Endothelial cell of hepatic sinusoid (primary cell): Measurements from ENCODE around the gene PPP2R2B.
"Not testable (repeated sequence)": the region's sequence is repeated elsewhere in the genome, so short reads cannot be mapped to it uniquely, and the experiment has no call there.

Experiments used
- in situ Hi-C: cut with HindIII; loops from 2 replicates; pipeline ENCODE4 v1.10.0; 2017; ENCODE audit warnings: low sequenced_read_pairs

The PPP2R2B gene

DNA sequence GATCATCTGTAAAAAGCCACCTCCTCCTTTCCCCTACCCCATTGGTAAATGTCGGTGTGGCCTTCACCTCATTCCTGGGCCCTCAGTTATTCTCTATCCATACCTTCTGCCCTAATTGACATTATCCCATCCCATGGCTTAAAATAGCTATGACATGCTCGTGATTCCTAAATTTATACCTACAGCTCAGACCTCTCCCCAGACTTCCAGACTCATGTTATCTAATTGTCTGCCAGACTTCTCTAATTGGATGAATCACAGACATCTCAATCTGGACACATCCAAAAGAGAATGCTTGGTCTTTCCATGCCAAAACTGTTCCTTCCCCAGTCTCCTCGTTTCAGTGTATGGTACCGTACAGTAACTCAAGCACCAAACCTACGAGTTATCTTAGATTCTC is 249.6 kb downstream of the PPP2R2B start:
- in situ Hi-C loops: no loop called here

DNA sequence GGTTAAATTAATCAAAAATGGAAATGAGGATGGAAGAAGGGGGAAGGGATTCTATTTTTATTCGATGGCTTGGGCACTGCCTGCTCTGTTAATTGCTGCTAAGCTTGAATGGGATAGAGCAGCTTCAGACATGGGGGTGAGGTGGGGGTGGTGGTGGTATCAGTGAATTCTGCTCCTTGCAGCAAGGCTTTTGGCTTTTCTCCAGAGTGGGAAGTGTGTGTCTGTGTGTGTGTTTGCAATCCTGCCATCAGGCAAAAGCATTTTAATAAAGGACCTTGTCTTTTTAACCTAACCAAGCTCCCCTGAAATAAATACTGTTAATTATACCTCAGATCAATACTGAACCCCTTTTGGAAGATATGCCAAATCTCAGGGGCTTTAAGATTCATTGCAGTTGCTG is 251.6 kb downstream of the PPP2R2B start:
- in situ Hi-C loops: no loop called here

DNA sequence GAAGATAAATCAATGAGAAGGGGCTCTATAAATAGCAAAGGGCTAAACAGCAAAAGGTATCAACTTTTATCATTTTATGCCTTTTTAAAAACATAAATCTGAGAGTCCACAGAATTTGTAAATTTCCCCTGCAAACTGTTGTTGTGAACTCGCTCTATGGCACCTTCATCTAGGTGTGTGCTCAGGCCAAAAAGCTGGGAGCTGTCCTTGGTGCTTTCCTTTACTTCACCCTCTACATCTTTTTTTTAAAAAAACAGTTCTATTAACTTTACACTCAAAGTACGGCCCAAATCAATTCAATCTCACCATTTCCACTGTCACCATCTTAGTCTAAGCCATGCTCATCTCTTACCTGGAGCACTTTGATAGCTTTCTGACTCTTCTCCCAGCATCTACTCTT is 254.4 kb downstream of the PPP2R2B start:
- in situ Hi-C loops: no loop called here

GRCh38 chr5:146623666-146624065 is 254.9 kb downstream of the PPP2R2B start:
- in situ Hi-C loops: no loop called here

DNA sequence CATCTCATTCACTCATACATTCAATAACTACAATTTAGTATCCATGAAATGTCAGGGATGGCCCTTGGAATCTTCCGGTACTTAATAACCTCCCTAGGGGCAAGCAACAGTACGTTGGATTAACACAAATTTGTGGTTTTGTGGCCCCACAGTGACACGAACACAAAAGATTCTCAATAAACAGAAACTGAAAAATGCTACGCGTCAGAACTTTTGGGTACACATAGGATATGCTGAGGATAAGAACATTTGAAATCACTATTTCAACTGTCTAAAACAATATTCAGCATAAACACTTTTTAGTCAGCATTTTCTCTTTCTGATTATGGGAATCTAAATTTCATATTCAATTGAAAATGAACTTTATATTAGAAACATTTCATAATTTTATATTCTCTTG is 255.5 kb downstream of the PPP2R2B start:
- in situ Hi-C loops: no loop called here

GRCh38 chr5:146622391-146622790 is 256.2 kb downstream of the PPP2R2B start:
- in situ Hi-C loops: no loop called here

DNA sequence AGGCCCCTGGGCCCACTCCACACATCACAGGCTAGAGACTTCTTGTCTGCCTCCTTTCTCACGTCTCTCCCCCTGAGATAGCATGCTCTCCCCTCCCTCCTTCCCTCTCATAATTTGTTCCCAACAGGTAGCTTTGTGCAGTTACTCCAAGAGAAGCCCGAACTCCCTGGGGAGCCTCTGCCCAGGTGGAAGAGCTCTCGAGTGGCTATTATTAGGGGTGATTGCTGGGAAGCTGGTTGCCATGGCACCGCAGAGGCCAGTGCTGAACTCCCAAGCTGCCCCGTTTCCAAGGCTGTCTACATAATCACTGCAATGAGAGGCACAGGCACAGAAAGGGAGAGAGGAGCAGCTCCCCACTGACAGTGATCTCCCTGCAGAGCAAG is 257.9 kb downstream of the PPP2R2B start:
- in situ Hi-C loops: no loop called here

GRCh38 chr5:146620031-146620668 is 258.4 kb downstream of the PPP2R2B start:
- in situ Hi-C loops: no loop called here

DNA sequence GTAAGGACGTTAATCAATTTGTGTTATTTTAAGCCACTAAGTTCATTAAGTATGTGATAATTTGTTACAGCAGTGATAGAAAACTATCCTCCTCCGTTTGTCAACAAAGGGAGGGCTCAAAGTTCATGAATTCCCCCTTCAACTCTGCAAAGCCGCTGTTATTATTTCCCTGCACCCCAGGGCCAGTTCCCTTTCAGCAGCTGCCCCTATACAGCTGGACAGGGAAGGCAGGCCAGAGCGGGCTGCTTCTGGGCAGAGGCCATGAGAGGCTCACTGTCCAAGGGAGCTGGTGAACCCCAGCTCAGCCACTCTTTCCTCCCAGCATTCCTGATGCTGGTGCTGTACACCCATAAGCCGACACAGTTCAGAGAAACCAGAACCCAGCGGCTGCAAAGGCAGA is 260.1 kb downstream of the PPP2R2B start:
- in situ Hi-C loops: no loop called here

GRCh38 chr5:146609731-146610130 is 268.8 kb downstream of the PPP2R2B start:
- in situ Hi-C loops: not testable (repeated sequence)

DNA sequence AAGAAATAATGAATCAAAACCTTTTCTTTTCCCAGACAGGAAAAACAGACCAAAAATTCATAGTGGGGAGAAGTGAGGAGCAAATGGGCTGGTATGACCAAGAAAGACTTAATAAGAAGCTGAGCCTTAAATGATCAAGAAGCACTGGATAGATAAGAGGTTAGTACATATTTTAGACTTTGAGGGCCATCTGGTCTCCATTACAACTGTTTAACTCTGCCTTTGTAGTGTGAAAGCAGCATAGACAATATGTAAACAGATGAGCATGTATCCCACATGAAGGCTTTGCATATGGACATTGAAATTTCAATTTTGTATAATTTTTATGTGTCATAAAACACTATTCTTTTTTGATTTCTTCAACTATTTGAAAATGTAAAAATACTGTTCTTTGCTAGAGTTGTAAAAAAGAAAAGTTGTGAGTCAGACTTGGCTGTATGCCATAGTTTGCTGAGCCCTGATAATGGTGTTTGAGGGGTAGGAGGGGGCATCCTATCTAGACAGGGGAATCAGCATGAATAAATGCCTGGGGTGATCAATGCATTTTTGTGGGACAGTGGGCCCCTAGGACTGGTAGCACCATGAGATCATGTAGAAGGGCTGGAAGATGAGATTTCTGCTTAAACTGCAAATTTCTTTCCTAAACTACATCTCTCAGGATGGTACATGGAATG is 270.8 kb downstream of the PPP2R2B start:
- in situ Hi-C loops: no loop called here

- in situ Hi-C loops: no loop called here
These were observed 271.7 kb downstream of the PPP2R2B start for GRCh38 chr5:146606893-146607292.

DNA sequence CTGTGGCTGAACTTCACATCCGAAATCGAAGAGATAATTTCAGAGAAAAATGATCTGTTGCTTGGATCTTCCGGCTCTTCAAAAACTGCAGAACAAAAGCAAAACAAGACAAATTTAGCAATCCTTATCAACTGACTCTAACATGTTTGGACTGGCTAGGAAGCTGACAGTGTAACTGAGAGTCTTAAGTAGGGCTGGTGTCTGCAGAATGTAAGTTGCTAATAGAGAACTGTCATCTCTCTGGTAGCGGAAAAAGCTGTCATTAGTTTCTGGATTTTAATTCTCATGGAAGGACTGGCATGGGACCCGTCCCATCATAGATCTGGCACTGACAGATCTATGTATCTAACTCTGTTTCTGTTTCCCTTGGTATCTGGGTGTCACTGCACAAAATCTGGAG is 278.2 kb downstream of the PPP2R2B start:
- in situ Hi-C loops: no loop called here

DNA sequence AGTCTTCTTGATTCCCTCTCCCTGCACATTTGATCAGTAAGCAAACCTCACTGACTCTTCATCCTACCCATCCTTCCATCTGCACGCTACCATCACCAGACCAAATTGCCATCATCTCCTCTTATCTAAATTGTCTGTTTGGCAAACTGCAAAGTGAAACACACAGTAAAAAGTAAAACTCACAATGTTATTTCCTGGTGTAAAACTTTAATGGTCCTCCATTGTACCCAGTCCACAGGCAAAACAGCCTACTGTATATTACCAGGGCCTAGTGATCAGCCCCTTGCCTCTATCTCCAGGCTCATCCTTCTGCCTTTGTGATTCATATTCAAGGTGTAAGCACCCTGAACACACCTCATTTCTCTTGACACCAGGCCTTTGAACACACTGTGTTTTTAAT is 279.3 kb downstream of the PPP2R2B start:
- in situ Hi-C loops: no loop called here

DNA sequence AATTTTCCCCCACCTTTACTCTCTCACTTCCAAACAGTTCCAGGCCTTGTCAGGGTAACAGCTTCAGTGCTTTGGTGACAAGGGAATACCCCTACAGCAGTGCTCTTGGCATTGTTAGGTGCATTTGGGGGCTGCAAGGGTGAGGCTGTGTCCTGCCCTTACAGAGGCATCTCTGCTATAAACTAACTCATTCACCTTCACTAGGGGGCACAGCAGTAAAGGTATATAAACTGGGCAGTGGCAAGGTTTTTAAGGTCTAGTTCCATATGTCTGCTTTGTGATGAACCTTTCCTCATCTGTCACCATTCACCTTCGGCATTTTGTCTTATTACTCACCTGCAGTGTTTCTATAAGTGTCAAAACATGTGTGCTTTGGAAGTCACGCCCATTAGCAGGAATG is 283.5 kb downstream of the PPP2R2B start:
- in situ Hi-C loops: no loop called here

DNA sequence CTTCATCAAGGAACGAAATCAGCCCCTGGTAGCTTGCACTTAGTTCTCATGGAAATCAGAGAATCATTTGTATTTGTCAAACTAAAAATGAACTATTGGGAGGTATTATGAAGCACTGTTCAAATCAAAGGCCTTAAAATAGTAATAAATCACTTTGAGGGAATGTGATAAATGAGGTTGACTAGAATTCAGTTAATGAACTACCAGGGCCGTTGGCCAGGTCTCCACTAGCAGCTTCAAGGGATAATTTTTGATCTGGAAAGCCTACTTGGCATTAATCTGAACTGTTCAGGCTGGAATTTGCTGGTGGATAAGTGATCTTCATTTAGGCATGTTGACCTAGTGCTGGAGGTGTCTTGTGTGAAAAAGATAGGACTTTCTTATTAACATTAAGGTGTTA is 286.2 kb downstream of the PPP2R2B start:
- in situ Hi-C loops: no loop called here

GRCh38 chr5:146589028-146589345 is 289.6 kb downstream of the PPP2R2B start:
- in situ Hi-C loops: no loop called here

DNA sequence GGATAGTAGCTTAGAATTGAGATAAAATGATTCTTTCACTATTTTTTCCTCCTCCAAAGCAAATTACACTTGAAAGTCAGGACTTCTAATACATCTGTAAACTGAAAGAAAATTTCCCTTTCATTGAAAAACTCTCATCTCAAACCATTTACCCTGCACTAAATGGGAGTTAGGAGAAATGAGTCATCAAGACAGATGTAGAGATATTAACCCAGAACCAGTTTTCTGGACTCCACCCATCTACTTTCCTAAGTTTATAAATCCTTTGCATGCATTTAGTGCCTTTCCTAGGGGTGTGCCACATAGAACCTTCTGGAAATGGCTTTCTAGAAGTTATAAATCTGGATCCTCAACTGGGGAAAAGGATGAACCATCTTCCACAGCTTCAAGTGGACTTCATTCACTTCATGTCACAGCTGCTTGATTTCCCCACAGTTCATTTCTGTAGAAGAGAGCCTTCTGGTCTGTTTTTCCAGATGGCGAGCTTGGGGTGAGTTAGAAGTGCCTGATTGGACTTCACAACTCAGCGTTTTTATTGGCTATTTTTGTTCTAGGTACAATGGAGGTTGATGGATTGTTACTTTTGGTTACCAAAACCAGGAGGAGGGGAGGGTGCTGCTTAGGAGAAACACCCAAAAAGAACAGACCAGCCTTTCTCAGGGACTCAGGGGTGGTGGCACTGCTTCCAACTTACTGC is 290.1 kb downstream of the PPP2R2B start:
- in situ Hi-C loops: no loop called here

DNA sequence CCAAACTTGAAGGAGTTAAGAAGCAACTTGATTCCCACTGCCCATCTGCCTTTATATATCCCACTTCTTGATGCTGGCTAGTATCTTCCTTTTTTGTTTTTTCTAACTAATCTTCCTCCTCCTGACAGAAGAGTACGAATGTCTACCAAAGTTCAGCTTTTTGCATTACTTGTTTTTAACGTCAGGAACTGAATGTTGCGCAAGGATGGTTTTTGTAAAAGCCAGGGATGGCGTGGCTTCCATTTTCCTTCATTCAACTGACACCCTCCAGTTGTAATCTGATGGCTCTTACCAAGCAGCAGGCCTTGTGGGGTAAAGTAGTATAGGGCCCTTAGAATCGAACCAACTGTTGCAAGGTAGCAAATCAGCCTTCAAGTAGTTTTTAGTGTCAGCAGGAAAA is 291.8 kb downstream of the PPP2R2B start:
- in situ Hi-C loops: no loop called here

- in situ Hi-C loops: no loop called here
These were observed 293.8 kb downstream of the PPP2R2B start for GRCh38 chr5:146584750-146585149.

DNA sequence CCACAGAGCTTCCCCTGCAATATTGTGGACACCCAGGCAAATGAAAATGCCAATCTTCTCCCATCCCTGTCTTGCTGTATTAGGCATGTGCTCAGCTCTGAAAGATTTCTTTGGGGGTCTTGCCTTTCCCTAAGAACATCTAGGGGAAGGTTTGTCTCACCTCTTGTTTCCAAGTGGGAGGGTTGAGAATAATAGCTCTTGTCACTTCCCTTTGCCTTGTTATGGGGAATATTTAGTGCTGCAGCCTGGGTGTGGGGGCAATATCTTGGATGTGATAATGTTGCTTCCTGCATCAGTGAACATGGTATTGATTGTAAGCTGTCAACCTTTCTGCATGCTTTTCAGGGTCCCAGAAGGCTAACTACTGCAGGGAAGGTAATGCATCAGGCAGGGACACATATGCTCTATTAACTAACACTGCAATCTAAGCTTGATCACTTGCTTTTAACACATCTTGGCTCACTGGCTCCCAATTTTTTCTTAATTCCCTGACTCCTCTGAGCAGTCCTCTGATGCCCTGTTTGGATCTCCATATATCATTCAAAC is 296.4 kb downstream of the PPP2R2B start:
- in situ Hi-C loops: no loop called here

GRCh38 chr5:146580237-146580636 is 298.3 kb downstream of the PPP2R2B start:
- in situ Hi-C loops: no loop called here
